Gastrocnemius medialis (tissue), 4 donors: Measurements from ENCODE around the gene PPP2R2B. TPM values are rescaled to one million over a fixed set of nuclear protein-coding genes. Genes with fewer than 3 reads are reported as not detected.
"Not testable (repeated sequence)": the region's sequence is repeated elsewhere in the genome, so short reads cannot be mapped to it uniquely, and the experiment has no call there.

Experiments used
- ATAC-seq, 2 donors: fragments of 150-250 bp; one replicate each; pipeline ENCODE4 v1.9.1; 2016
- DNase-seq, 2 donors: peaks; one replicate each; pipeline ENCODE4 v3.0.0-alpha.2; 2019
- H3K27ac ChIP-seq, 4 donors: fragments of 200-600 bp; sonication (generic); 1 replicate in 1 of 4; 2 replicates in 3 of 4; pipeline ENCODE4 v1.5.1; 2016 to 2018; ENCODE audit warnings: mild to moderate bottlenecking in 2 of 4, moderate library complexity in 1 of 4
- H3K27me3 ChIP-seq, 3 donors: fragments of 200-600 bp; sonication (generic) in 2 of 3; 1 replicate in 1 of 3; 2 replicates in 2 of 3; pipeline versions ENCODE4 v1.5.1 to v1.6.0; 2016 to 2019; ENCODE audit warnings: mild to moderate bottlenecking in 1 of 3, moderate library complexity in 1 of 3
- H3K36me3 ChIP-seq, 2 donors: fragments of 200-600 bp; sonication (generic) in 1 of 2; one replicate each; pipeline ENCODE4 v1.5.1; 2017 to 2018
- H3K4me1 ChIP-seq, 2 donors: fragments of 200-600 bp; sonication (generic) in 1 of 2; one replicate each; pipeline ENCODE4 v1.5.1; 2016 to 2017; ENCODE audit warnings: mild to moderate bottlenecking in 2 of 2
- H3K4me3 ChIP-seq, 4 donors: fragments of 200-600 bp; sonication (generic) in 3 of 4; 1 replicate in 1 of 4; 2 replicates in 3 of 4; pipeline ENCODE4 v1.5.1; 2016 to 2019; ENCODE audit warnings: mild to moderate bottlenecking in 2 of 4
- H3K9me3 ChIP-seq, 3 donors: fragments of 200-600 bp; sonication (generic) in 2 of 3; 1 replicate in 1 of 3; 2 replicates in 2 of 3; pipeline ENCODE4 v1.5.1; 2016 to 2019
- POLR2A ChIP-seq, 2 donors: fragments of 450-650 bp; IDR thresholded peaks; one replicate each; pipeline ENCODE4 v1.6.1; 2017; ENCODE audit warnings: antibody characterized with exemption in 2 of 2, mild to moderate bottlenecking in 2 of 2, moderate library complexity in 2 of 2
- in situ Hi-C, 4 donors: fragments of 200-750 bp; cut with MboI; loops; one replicate each; pipeline versions ENCODE4 v1.15.0 to v1.8.0; 2017; ENCODE audit warnings: low sequenced_read_pairs in 4 of 4
- intact Hi-C: fragments of 100-400 bp; cut with DNase I; formaldehyde crosslinking; loops from one replicate; pipeline ENCODE4 v1.15.1; 2023; ENCODE audit warnings: low total_unique reads
- total RNA-seq, 4 donors: library from RNA; depleted of rRNA; stranded (reverse); fragments of >200 nt; gene quantifications; one replicate each; pipeline versions ENCODE4 v1.1.0 to v1.2.3, GENCODE V29; 2016
- TF ChIP-seq, protein P1 (sequence below), 5 experiments: fragments of 450-650 bp in 3 of 5; fragments of 200-600 bp in 2 of 5; sonication (generic) in 2 of 5; IDR thresholded peaks in 4 of 5; conservative IDR thresholded peaks in 1 of 5; 1 replicate in 4 of 5; 2 replicates in 1 of 5; pipeline ENCODE4 v1.5.1; 2016 to 2019; ENCODE audit warnings: antibody characterized with exemption in 5 of 5, mild to moderate bottlenecking in 3 of 5, moderate library complexity in 3 of 5

Gene PPP2R2B
- total RNA-seq, 4 donors from 2014 or later: 0.04 to 0.76 (median 0.19) TPM; not detected in 1

GRCh38 chr5:146561711-146562110 lies 316.8 kb downstream of the PPP2R2B start:
- Histone ChIP-seq H3K4me1 (no peaks in the 10 kb centered on the region), H3K4me3 (no peak overlapping the region), H3K36me3 (no peaks in the 10 kb centered on the region), H3K27me3 (no peaks in the 10 kb centered on the region), H3K9me3 (no peaks in the 10 kb centered on the region), H3K27ac (no peak overlapping the region)
- DNase-seq (no peak), ATAC-seq (no peak)
- intact Hi-C loops: no loop called here
- in situ Hi-C loops: no loop called here
- no peak for TF ChIP-seq POLR2A (IDR thresholded peaks at IDR 0.05)
- TF ChIP-seq, protein P1, sequence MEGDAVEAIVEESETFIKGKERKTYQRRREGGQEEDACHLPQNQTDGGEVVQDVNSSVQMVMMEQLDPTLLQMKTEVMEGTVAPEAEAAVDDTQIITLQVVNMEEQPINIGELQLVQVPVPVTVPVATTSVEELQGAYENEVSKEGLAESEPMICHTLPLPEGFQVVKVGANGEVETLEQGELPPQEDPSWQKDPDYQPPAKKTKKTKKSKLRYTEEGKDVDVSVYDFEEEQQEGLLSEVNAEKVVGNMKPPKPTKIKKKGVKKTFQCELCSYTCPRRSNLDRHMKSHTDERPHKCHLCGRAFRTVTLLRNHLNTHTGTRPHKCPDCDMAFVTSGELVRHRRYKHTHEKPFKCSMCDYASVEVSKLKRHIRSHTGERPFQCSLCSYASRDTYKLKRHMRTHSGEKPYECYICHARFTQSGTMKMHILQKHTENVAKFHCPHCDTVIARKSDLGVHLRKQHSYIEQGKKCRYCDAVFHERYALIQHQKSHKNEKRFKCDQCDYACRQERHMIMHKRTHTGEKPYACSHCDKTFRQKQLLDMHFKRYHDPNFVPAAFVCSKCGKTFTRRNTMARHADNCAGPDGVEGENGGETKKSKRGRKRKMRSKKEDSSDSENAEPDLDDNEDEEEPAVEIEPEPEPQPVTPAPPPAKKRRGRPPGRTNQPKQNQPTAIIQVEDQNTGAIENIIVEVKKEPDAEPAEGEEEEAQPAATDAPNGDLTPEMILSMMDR (IDR thresholded peaks at IDR 0.05 in 4 of 5, conservative IDR thresholded peaks at IDR 0.05 in 1 of 5): no peak

- ATAC-seq: no peak
- Histone ChIP-seq H3K9me3 (no peaks in the 10 kb centered on the region), H3K4me3 (no peak overlapping the region), H3K4me1 (no peaks in the 10 kb centered on the region), H3K27me3 (no peaks in the 10 kb centered on the region), H3K36me3 (no peaks in the 10 kb centered on the region), H3K27ac (no peak overlapping the region)
- in situ Hi-C loops (no loop called here), intact Hi-C loops (no loop called here)
- no peak for DNase-seq
- no peak for TF ChIP-seq POLR2A (IDR thresholded peaks at IDR 0.05)
- TF ChIP-seq, protein P1 (IDR thresholded peaks at IDR 0.05 in 4 of 5, conservative IDR thresholded peaks at IDR 0.05 in 1 of 5): no peak
These were observed 318.2 kb downstream of the PPP2R2B start for GRCh38 chr5:146560205-146560812.

DNA sequence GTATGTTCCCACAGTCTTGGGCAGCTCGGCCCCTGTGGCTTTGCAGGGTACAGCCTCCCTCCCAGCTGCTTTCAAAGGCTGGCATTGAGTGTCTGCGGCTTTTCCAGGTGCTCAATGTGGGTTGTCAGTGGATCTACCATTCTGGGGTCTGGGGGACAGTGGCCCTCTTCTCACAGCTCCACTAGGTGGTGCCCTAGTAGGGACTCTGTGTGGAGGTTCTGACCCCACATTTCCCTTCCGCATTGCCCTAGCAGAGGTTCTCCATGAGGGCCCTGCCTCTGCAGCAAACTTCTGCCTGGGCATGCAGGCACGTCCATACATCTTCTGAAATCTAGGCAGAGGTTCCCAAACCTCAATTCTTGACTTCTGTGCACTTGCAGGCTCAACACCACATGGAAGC lies 321.7 kb downstream of the PPP2R2B start:
- DNase-seq, H3K4me1 ChIP-seq, H3K9me3 ChIP-seq, in situ Hi-C loops, intact Hi-C loops, H3K27me3 ChIP-seq, ATAC-seq, H3K36me3 ChIP-seq, H3K4me3 ChIP-seq, H3K27ac ChIP-seq: not testable (repeated sequence)

GRCh38 chr5:146553446-146553845 lies 325.1 kb downstream of the PPP2R2B start:
- intact Hi-C loops (no loop called here), in situ Hi-C loops (no loop called here)
- no peaks in the 10 kb centered on the region for H3K9me3 ChIP-seq
- no peaks in the 10 kb centered on the region for H3K27me3 ChIP-seq
- DNase-seq (no peak), ATAC-seq (no peak)
- no peak overlapping the region for H3K4me3 ChIP-seq
- TF ChIP-seq, protein P1 (IDR thresholded peaks at IDR 0.05 in 4 of 5, conservative IDR thresholded peaks at IDR 0.05 in 1 of 5): no peak
- TF ChIP-seq POLR2A (IDR thresholded peaks at IDR 0.05): no peak
- H3K27ac ChIP-seq: no peak overlapping the region
- no peaks in the 10 kb centered on the region for H3K36me3 ChIP-seq
- no peaks in the 10 kb centered on the region for H3K4me1 ChIP-seq

DNA sequence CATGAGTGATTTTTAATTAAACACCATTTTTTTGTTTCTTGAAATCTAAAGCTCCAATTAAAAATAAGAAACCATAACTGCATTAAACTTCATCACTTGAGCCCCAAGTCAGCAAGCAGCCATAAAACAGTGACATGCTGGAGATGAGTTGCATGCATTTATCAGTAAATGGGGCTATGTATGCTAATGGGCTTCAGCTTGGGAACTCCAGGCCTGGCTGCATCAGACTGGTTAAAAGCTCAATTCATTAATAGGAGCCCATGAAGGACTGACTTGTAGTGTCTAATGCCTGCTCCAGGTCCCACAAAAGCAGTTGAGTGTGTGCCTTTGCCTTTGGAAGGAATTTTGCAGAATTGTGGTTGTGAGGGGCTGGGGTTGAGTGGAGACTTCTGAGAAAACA lies 328.9 kb downstream of the PPP2R2B start:
- H3K9me3 ChIP-seq: no peaks in the 10 kb centered on the region

More for the DNA sequence above, 328.9 kb downstream of the PPP2R2B start:
- Histone ChIP-seq H3K4me1 (no peaks in the 10 kb centered on the region), H3K4me3 (no peak overlapping the region), H3K36me3 (no peaks in the 10 kb centered on the region), H3K27ac (no peak overlapping the region), H3K27me3 (no peaks in the 10 kb centered on the region)
- DNase-seq (no peak), ATAC-seq (no peak)
- in situ Hi-C loops (loop anchor here (10.0 to 25.0 kb wide), 3 partner anchors 425 to 1038 kb away; no protein-coding TSS in a partner anchor), intact Hi-C loops (no loop called here)
- TF ChIP-seq, protein P1 (IDR thresholded peaks at IDR 0.05 in 4 of 5, conservative IDR thresholded peaks at IDR 0.05 in 1 of 5): no peak
- TF ChIP-seq POLR2A (IDR thresholded peaks at IDR 0.05): no peak
